NCI-H524 treated with DMSO at 0.1 percent for 48 hours (cell line): Measurements from ENCODE around the gene TSPAN17.
A peak's percentile ranks its signal among the peaks of the same experiment; 100 is the strongest.

Source experiments
- DNase-seq: peaks from one replicate; lab custom pipeline; 2025; lab: John Stamatoyannopoulos, UW

Gene TSPAN17, protein sequence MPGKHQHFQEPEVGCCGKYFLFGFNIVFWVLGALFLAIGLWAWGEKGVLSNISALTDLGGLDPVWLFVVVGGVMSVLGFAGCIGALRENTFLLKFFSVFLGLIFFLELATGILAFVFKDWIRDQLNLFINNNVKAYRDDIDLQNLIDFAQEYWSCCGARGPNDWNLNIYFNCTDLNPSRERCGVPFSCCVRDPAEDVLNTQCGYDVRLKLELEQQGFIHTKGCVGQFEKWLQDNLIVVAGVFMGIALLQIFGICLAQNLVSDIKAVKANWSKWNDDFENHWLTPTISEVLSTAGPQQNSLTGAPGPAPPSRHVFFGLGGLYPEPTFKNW

DNA sequence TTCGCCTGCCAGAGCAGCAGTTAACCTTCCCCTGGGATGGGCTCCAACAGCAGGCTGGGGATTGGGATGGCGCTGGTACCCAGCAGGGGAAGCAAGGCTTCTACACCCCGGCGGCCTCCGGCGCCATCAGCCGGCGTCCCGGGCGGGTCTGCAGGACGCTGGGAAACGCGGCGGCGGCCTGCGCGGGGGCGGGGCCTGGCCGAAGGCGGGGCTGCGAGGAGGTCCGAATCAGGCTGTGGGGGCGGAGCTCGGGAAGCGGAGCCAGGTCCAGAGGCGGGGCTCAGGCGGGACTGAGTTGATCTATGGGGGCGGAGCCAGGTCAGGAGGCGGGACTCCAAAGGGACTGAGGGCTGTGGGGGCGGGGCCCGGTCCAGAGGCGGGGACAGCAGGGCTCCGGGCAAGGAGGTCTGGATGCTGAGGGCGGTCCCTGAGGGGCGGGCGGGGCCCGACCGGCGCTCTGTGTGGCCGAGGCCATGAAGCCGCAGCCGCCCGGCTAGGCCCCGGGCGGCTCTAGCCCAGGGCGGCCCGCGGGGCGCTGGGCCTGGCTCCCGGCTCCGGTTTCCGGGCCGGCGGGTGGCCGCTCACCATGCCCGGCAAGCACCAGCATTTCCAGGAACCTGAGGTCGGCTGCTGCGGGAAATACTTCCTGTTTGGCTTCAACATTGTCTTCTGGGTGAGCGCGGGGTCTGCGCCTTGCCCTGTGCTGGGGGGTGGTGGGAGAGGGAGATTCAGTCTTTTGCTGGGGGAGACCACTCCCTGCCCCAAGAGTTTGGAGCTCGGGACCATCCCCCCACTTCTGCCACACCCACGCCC, at the start of gene TSPAN17:
TSS of gene TSPAN17 (plus strand) at position 455 of the 813 bp plus-strand sequence. CDS start at position 587, 132 bp downstream.
- peak; percentile 80 for DNase-seq

DNA sequence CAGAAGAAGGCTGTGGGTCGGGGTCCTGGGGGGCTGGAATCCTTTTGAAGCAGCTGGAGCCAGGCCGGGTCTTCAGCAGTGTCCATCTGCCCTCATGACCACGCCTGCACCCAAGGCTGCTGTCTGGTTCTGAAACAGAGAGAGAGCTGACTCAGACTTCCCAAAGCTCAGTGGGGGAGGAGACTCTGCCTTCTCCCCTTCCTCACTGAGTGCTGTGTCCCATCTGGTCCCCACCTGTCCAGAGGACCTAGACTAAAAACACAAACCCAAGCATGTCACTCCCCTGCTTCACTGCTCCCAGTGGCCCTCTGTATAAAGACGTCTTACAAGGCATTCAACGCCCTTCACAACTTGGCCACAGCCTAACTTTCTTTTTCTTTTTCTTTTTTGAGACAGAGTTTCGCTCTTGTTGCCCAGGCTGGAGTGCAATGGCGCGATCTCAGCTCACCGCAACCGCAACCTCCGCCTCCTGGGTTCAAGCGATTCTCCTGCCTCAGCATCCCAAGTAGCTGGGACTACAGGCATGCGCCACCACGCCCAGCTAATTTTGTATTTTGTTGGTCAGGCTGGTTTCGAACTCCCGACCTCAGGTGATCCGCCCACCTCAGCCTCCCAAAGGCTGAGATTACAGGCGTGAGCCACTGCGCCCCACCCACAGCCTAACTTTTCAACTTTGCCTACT, 47.4 kb upstream of the TSPAN17 start:
- peak; percentile 64 for DNase-seq

DNA sequence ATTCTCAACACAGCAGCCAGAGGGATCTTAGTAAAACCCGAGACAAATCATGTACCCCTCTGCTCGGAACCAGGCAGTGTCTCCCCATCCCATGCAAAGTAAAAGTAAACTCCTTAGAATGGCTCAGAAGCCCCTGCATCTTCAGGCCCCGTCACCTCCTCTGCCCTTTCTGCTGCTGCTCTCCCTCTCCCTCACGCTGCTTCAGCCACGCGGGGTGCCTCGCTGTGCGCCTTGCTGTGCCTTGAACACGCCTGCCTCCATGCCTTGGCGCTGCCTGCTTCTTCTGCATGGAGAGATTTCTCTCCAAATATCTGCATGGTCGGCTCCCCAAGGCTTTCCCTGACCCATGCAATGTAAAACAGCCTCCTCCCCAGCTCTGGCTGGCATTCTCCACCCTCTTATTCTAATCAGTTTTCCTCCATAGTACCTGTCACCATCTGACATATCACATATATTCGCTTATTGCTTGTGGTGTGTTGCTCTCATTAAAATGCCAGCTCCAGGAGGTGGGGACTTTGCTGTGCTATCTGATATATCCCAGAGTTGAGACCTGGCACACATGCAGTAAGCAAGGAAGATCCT, 45.3 kb upstream of the TSPAN17 start:
- no peak for DNase-seq

DNA sequence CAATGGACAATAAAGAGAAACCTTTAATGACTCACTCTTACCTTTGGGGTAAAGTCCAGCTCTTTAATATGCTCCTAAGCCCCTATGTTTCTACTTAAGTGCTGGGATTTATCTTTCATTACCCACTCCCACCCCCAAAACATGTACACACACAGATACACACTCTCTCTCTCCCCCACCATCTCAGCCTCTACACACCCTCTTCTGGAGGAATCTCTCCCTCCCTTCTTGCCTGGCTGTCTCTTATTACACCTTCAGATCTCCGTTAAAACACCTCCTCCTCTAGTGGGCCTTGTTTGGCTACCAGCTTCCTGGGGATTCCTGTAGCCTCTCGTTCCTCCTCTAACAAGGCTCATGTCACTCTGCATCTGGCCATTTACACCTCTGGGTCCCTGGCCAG, 44.2 kb upstream of the TSPAN17 start:
- DNase-seq = no peak

DNA sequence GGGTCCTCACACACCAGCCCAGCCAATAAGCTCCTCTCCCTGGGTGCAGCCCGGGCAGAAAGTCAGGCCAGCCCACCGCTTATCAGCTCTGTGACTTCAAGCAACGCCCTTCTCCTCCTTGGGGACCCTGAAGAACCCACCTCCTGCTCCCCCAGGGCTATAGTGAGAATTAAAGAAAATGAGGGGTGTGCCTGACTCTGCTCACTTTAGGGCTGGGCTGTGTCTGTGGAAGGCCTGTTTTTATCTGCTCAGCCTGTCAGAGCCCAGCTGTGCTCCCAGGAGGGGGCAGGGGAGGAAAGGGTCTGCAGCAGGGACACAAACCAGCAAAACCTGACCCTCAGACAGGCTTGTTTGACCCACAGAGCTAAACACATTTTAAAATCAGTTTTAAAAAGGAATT, 41.3 kb upstream of the TSPAN17 start:
- no peak for DNase-seq

DNA sequence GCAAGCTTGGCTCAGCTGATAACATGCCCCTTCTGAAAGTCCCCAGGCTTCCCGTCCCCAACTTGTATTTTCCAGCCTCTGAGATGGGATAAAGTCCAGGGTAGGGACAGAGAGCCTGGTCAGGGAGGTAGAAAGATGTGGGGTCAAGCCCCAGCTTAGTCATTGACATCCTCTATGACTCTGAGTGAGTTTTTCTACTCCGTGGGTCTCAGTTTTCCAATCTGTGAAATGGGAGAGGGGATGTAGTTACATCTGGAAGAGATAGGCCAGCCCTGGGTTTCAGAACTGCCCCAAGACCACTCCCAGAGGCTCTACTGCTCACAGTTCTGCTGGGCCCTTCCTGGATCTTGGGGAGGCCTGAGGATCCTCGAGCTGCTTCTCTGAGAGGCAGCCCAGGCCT, 40.4 kb upstream of the TSPAN17 start:
- no peak for DNase-seq

DNA sequence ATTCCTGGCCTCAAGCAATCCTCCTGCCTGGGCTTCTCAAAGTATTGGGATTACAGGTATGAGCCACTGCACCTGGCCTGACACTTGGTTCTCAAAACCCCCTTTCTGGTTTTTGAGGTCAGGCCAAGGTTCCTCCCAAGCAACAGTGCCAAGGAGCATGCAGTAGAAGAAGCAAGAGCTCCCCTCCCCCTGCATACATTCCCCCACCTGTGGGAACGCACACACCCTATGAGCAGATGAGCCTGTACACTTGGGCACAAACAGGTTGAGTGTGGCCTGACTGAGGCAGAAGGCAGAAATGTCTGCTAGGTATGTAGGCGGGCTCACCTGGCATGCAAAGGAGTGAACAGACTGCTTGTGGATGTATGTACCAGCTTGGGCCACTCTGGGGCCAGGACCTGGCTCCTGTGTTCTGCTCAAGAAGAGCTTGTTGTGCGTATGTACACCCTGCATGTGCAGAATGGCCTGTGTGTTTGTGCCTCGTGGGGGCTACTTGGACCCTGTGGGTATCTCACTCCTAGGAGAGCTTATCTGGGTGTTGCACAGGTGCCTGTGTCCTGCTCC, 39.1 kb upstream of the TSPAN17 start:
- no peak for DNase-seq

DNA sequence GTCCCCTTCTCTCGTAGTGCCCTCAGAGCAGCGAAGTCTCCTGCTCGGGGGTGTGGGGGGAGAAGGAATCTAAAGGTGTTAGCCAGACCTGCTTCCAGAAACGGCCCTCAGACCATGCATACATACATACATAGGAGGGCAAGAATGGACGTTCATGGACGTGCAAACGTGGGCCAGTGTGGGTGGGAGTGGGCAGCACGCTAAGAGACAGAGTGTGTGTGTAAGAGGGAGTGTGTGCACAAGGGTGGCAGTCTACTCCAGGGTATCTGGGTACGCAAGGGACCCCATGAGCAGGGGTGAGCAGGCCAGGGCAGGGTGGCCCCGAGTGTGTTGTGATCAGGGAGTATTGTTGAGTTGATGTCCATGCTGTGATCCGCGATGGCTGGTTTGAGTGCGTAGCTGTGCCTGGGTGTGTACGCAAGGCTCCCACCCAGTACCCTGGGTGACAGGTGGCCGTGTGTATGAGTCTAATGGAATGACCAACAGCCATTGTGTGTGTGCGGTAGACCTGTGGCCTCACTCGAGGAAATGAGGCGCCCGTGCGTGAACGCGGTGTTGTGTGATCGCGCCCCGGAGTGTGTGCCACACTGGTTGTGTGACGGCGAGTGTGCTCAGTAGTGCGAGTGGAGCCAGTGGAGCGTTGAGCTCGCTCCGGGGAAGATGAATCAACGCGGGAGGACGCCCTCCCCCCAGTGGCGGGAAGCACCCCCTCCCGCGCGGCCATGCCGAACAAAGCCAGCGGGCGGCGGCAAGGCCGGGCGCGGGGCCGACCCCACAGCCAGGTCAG, 38.2 kb upstream of the TSPAN17 start:
- DNase-seq = no peak

DNA sequence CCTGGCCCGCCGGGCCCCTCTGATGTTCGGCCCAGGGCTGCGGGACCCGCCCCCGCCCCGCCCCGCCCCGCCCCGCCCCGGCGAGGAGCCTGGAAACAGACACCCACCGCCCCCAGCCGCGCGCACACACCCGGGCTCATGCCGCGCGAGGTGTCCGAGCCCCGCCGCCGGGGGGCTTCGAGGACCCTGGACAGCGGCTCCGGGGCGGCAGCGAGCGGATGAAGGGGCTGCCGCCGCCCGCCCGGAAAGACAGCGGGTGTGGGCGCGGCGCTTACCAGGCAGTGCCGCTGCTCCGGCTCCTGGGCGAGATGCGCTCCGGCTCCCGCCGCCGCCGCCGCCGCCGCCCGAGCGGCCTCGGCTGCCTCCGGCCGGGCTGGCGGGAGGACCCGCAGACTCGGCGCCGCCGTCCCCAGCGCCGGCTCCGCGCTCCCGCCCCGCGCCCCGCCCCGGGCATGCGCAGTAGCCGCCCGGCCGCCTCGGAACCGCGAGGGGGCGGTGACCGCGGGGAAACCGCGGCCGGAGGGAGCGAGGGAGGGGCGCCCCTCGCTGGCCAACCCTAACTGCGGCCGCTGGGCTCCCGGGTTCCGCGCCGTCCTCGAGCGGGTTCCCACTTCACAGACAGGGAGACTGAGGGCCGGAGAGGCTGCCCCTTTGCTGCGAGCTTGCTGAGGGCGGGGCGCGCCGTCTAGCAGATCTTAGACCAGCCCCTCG, 37.4 kb upstream of the TSPAN17 start, which contains the start of gene GPRIN1:
TSS of gene GPRIN1 (minus strand) at position 433 of the 711 bp plus-strand sequence. CDS start 10,322 bp downstream, outside the sequence.
- DNase-seq = no peak

DNA sequence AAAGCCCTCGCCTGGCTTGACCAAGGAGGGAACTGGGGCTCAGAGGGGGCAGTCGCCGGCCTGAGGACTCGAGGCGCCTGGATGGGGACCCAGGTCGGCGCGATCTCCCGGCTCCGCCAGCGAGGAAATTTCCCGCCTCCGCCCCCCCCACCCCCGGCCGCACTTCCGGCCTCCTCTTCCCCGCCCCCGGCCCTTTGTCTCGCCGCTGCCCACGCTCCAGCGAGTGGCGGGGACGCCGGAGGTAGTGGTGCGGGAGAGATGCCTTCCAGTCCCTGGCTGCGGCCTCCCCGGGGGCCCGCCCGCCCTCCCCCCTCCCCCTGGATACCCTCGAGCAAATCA, 36.9 kb upstream of the TSPAN17 start:
- DNase-seq = no peak

DNA sequence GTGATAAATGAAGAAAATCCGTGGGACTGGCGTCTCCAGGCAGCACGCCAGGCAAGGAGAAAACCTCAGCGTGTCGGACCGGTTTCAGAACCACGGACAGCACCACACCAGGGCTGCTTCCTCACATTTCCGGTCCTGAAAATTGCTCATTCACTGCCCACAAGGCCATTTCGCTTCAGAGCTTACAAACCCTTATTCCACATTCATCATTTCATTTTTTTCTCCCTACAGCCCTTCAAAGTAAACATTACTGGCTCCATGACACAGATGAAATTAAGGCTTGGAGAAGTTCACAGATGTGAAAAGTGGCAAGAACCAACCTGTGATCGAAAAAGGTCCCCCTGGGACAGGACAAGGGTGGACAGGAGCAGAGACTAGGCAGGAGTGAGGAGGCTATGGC, 35.8 kb upstream of the TSPAN17 start:
- DNase-seq = no peak

DNA sequence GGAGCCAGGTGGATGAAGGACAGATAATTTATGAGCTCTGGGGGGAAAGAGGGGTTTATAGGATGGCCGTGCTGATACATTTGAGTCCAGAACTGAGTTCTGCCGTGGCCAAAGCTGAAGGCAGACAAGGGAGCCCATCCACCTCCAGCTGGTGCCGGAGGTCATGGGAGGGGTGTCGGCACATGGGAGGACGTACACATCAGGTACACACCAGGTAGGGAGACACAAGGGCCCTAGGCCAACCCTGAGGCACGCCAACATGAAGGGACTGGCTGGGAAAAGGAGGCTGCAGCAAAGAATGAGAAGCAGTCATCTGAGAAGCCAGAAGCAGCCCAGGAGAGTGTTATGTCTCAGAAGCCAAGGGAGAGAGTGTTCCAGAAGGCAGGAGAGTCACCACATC, 35.3 kb upstream of the TSPAN17 start:
- no peak for DNase-seq

DNA sequence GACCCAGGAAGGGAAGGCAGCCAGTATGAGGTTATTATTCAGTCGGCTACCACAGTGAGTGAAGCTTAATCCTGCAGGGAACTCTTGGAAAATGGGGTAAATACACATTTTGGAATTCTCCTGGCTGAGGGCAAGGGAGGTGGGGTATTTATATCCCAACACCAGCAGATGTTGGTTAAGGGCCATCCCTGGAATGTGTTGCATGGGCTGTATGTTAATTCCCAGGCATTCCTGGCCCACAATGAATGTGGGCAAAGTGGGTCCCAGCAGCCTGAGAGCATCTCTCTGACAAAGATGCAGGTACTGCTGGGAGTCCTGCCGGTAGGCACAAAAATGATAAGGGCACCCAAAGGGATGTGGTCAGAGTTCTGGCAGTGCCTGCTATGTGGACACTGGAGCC, 34.4 kb upstream of the TSPAN17 start:
- DNase-seq = no peak

DNA sequence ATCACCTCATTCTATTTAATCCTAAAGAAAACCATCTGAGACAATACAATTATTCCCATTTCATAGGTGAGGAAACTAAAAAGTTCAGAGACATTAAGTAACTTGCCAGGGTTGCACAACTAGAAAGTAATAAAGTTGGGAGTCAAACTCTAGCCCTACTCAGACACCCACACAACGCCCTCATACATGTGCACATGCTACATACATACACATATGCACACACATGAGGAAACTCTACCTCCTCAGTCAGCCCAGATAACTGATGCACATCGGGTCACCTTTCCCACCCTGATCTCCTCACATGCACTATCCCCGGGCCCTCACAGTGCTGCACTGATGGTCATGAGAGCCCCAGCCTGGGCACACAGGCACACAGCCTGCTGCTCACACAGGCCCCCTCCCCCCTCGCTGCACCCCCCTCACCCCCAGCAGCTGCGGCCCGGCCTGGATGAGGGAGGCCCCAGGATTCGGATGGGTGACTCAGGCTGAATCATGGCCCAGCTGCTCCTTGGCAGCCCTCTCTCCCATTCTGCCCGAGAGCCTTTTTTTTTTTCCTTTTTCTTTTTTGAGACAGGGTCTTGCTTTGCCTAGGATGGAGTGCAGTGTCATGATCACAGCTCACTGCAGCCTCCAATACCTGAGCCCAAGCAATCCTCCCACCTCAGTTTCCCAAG, 32.3 kb upstream of the TSPAN17 start:
- DNase-seq = no peak

DNA sequence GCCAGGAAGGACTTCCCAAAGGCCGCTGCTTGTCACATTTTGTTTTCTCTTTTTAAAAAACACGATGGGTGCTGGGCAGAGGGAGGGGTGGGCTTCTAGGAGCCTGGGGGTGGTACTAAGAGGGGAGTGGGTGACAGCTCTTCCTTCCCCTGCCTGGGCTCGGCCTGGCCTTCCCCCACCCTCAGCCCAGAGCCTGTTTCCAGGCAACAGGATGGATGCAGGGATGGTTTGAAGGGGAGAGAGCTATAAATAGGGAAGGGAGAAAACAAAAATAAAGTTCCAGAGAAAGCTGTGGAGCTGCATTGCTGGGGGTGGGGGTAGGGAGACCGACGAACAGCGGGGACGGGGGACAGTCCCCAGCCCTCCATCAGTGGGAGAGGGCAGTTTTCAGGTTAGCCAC, 30.8 kb upstream of the TSPAN17 start:
- DNase-seq = no peak

DNA sequence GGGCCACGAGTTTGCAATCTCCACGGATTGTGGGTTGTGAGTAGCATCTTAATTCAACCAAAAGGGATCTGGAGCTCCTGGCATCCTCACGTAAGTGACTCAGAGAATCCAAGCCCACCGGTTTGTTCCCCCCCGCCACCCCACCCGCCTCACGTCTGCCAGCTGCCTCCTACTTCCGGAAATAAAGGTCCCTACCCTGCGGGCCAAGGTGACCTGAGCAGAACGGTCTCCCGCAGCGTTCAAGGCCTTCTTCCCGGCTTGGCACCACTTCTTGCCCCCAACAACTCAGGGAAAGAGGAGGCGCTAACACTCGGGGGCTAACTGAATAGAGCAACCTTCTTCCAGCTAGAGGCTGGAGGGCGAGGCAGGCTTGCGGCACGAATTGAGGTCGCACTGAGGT, 28.5 kb upstream of the TSPAN17 start:
- DNase-seq = no peak

DNA sequence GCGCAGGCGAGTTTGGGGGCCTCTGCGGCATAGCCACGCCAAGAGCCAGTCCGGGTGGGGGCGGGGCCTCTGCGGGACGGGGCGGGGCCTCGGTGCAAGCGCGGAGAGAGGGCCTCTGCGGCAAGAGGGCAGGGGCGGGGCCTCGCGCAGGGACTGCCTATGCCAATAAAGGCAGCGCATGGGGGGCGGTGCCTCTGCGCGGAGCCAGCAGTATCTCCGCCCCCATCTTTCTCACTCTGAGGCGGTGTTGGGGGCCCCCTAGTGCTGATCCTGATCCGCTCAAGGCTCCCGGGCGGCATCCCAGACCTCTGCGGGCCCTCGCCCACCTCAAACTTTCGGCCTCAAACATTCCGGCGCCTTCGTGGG, 28.1 kb upstream of the TSPAN17 start:
- DNase-seq = no peak

DNA sequence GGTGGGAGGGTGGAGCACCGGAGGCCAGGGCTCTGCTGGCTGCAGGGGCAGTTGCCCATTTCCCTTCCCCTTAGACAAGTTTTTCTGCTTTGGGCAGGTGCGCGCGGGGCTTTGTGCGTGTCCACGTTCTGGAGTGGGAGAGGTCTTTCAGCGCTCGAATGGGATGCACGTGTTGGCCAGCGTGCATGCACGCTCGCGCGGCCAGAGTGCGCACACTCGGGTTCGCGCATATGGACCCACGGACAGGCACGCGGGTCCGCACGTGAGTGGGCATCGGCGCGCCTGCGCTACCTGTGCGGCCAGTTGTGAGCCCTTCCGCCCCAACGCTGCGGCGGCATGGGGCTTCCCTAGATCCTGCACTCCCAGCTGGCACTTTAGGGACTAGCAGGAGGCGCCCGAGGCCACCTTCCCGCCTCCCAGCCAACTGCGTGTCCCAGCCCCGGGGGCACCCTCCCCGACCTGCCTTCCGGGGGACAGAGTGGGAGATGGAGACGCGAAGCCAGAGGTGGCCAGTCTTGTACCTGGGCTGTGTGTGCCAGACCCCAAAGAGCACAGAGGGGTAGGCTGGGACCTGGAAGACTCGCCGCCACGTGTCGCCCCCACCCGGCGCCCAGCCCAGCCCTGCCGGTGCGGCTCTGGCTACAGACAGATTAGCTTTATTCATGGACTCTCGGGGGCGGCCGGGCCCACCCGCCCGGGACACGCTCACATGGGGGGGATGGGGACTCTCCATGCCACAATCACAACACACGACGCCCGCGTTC, 27.5 kb upstream of the TSPAN17 start:
- DNase-seq = no peak

DNA sequence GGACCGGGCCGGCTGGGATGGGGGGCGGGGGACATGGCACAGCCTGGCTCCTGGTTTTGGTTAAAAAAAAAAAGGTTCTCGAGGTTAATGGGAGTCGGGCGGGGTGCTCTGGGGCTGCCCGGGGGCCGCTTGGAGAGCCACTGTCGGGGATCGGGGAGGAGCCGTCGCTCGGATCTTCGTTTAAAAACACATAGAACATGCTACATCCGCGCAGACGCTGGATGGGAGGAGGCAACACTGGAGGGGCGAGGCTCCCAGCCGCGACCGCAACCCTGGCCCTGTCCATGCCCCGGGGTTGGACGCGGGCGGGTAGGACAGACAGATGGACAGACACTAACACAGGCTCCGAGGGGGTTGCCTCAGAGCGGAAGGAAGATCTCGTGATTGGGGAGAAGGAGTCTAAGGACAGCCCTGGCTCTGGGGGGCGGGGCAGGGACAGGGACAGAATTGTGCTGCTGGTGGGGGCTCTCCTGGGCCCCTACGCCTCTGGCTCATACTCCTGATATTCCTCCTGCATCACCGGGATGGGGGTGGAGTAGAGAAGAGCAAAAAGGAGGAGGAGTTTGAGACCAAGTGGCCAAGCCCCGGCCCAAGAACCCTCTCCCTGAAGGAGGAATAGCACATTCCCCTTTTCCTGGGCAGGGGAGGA, 26.8 kb upstream of the TSPAN17 start:
- no peak for DNase-seq
